ENCODE measurements around the gene ZNF598. TPM values are rescaled to one million over a fixed set of nuclear protein-coding genes. Genes with fewer than 3 reads are reported as not detected.

ZNF598 gene
- total RNA-seq, 2 donors from 2014 or later, result 41.0 to 55.4 TPM

DNA sequence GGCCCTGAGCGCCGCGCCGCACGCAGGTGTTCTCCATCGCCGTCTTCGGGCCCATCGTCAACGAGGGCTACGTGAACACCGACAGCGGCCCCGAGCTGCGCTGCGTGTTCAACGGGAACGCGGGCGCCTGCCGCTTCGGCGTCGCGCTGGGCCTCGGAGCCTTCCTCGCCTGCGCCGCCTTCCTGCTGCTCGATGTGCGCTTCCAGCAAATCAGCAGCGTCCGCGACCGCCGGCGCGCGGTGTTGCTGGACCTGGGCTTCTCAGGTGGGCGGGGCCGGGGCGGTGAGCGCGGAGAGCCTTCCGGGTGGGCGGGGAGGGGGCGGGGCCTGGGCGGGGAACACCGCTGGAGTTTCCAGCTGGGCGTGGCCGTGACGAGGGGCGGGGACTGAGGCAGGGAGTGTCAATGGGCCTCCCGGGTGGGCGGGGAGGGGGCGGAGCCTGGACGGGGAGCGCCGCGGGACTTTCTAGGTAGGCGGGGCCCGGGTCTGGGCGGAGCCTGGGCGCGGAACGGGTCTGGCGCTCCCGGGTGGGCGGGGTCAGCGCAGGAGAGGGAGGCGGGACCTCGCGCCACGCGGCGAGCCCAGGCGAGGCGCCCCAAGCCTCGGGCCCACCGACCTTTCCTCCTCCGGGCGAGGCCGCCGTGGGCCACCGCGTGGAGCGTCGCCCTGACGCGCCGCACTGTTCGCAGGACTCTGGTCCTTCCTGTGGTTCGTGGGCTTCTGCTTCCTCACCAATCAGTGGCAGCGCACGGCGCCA is 17.5 kb downstream of the ZNF598 start:
- H3K27me3 ChIP-seq, result peaks cover 0 to 19% of the 10 kb centered on the region in 2 donors
- no peak overlapping the region for H3K4me3 ChIP-seq
- DNase-seq (peak; percentile 90 to 95 (median 92)), ATAC-seq (peak; percentile 74)
- 8 to 50% methylated on average over 2 to 77 of the region's 96 CpGs for WGBS, 2 donors
- H3K9me3 ChIP-seq, result no peaks in the 10 kb centered on the region
- no peaks in the 10 kb centered on the region for H3K36me3 ChIP-seq (replicated peaks in 1 of 2; ENCODE audit: insufficient read depth in 1 of 2, low read depth in 2 of 2)
- intact Hi-C loops (cut with DNase I), result no loop called here
- H3K27ac ChIP-seq, result peak overlapping the region in 2 of 4 donors; percentile 17 to 52
- no peak for TF ChIP-seq CTCF (IDR thresholded peaks at IDR 0.05)
- TF ChIP-seq POLR2A (IDR thresholded peaks at IDR 0.05), result peak in 1 of 3 donors; percentile 14
- peaks cover 36% of the 10 kb centered on the region for H3K4me1 ChIP-seq

GRCh38 chr16:1991588-1991947 is 18.1 kb downstream of the ZNF598 start:
- peak overlapping the region in 2 of 4 donors; percentile 17 to 52 for H3K27ac ChIP-seq
- no peak for ATAC-seq
- H3K4me1 ChIP-seq, result peaks cover 36% of the 10 kb centered on the region
- no peak overlapping the region for H3K4me3 ChIP-seq
- DNase-seq, result no peak
- peaks cover 0 to 19% of the 10 kb centered on the region in 2 donors for H3K27me3 ChIP-seq
- WGBS, 2 donors, result 19 to 26% methylated on average over 15 to 22 of the region's 22 CpGs
- no peaks in the 10 kb centered on the region for H3K36me3 ChIP-seq (replicated peaks in 1 of 2; ENCODE audit: insufficient read depth in 1 of 2, low read depth in 2 of 2)
- intact Hi-C loops (cut with DNase I), result no loop called here
- no peaks in the 10 kb centered on the region for H3K9me3 ChIP-seq
- TF ChIP-seq CTCF (IDR thresholded peaks at IDR 0.05) (no peak), POLR2A (IDR thresholded peaks at IDR 0.05) (no peak)

GRCh38 chr16:1991135-1991551 is 18.5 kb downstream of the ZNF598 start:
- H3K4me3 ChIP-seq, result no peak overlapping the region
- intact Hi-C loops (cut with DNase I), result no loop called here
- DNase-seq (no peak), ATAC-seq (no peak)
- TF ChIP-seq POLR2A (IDR thresholded peaks at IDR 0.05) (no peak), CTCF (IDR thresholded peaks at IDR 0.05) (no peak)
- peaks cover 0 to 19% of the 10 kb centered on the region in 2 donors for H3K27me3 ChIP-seq
- no peaks in the 10 kb centered on the region for H3K9me3 ChIP-seq
- no peak overlapping the region for H3K27ac ChIP-seq
- WGBS, 2 donors, result 20 to 34% methylated on average over 11 to 18 of the region's 18 CpGs
- H3K36me3 ChIP-seq (replicated peaks in 1 of 2; ENCODE audit: insufficient read depth in 1 of 2, low read depth in 2 of 2), result peaks cover 0 to 2% of the 10 kb centered on the region in 2 donors
- peaks cover 36% of the 10 kb centered on the region for H3K4me1 ChIP-seq

DNA sequence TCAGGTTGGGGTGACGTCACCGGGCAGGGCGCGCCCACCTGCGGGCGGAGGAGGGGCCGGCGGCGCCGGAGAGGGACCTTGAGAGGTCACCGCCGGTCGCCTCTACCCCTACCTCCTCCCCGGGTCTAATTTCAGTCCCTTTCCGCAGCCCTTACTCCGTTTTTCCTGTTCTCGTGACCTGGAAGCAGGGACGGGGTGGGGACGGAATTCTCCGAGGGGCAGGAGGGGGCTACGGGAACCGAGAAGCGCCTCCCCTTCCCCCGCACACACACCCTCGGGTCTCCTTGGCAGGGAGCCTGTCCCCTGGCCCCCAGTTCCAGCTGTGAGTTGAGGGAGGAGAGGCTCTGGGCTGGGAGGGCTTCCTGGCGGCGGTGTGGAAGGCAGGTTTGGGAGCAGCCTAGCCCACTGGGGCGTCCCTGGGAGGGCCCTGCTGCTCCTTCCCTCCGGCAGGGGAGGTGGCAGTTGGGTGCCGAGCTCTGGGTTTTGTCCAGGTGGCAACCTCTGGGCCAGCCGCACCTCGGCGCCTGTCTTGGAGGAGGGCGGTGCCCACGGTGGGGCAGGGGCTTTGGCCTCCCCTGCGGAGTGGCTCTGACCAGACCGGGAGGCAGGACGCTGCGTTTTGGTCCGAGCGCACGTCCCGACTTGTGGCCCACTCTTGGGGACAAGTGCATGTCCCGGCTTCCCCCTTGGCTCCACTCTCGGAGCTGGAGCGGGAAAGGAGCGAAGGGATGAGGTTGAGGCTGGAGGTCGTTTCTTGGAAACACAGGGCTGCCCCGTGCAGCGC is 19.1 kb downstream of the ZNF598 start:
- H3K4me3 ChIP-seq, result no peak overlapping the region

More for the DNA sequence above, 19.1 kb downstream of the ZNF598 start:
- peaks cover 0 to 19% of the 10 kb centered on the region in 2 donors for H3K27me3 ChIP-seq
- peaks cover 0 to 2% of the 10 kb centered on the region in 2 donors for H3K36me3 ChIP-seq (replicated peaks in 1 of 2; ENCODE audit: insufficient read depth in 1 of 2, low read depth in 2 of 2)
- no peaks in the 10 kb centered on the region for H3K9me3 ChIP-seq
- WGBS, 2 donors, result 5 to 19% methylated on average over 8 to 50 of the region's 50 CpGs
- intact Hi-C loops (cut with DNase I), result no loop called here
- no peak for TF ChIP-seq POLR2A (IDR thresholded peaks at IDR 0.05)
- TF ChIP-seq CTCF (IDR thresholded peaks at IDR 0.05), result no peak
- ATAC-seq, result no peak
- H3K27ac ChIP-seq, result no peak overlapping the region
- peak in 3 of 4 donors; percentile 53 to 76 (median 66) for DNase-seq
- peaks cover 36% of the 10 kb centered on the region for H3K4me1 ChIP-seq
